Measurements from ENCODE around the gene PTTG2. TPM values are rescaled to one million over a fixed set of nuclear protein-coding genes. Genes with fewer than 3 reads are reported as not detected.

The PTTG2 gene
- total RNA-seq, 1 experiment from 2014 or later = 0.35 TPM

- Mint-ChIP-seq H3K27ac (no peak overlapping the region), H3K9me3 (no peaks in the 10 kb centered on the region), H3K27me3 (ENCODE audit: low read depth) (no peaks in the 10 kb centered on the region), H3K4me1 (peaks cover 37% of the 10 kb centered on the region), H3K36me3 (no peaks in the 10 kb centered on the region), H3K4me3 (no peak overlapping the region)
- ChIA-PET POLR2A (no interaction called here), CTCF (no interaction called here)
- TF ChIP-seq JAZF1 (CRISPR knock-in tag; IDR thresholded peaks at IDR 0.05) = no peak
- no peak for TF ChIP-seq TEAD1 (CRISPR knock-in tag; IDR thresholded peaks at IDR 0.05)
- TF ChIP-seq ZNF121 (CRISPR knock-in tag; IDR thresholded peaks at IDR 0.05) = no peak
- TF ChIP-seq ZBTB43 (CRISPR knock-in tag; IDR thresholded peaks at IDR 0.05) = no peak
- TF ChIP-seq FOXJ3 (CRISPR knock-in tag; IDR thresholded peaks at IDR 0.05; ENCODE audit: borderline replicate concordance) = no peak
- no peak for TF ChIP-seq ERG (CRISPR knock-in tag; IDR thresholded peaks at IDR 0.05)
- no peak for TF ChIP-seq ZNF423 (CRISPR knock-in tag; IDR thresholded peaks at IDR 0.05)
- no peak for TF ChIP-seq ATF3 (CRISPR knock-in tag; conservative IDR thresholded peaks at IDR 0.05)
- no peak for TF ChIP-seq ZSCAN18 (CRISPR knock-in tag; IDR thresholded peaks at IDR 0.05)
- no peak for TF ChIP-seq CDX4 (CRISPR knock-in tag; IDR thresholded peaks at IDR 0.05; ENCODE audit: borderline replicate concordance)
- no peak for TF ChIP-seq IRF1 (CRISPR knock-in tag; IDR thresholded peaks at IDR 0.05)
- no peak for TF ChIP-seq ZNF232 (CRISPR knock-in tag; IDR thresholded peaks at IDR 0.05)
- TF ChIP-seq E2F4 (CRISPR knock-in tag; IDR thresholded peaks at IDR 0.05; ENCODE audit: borderline replicate concordance, low read depth) = no peak
- TF ChIP-seq USF1 (CRISPR knock-in tag; IDR thresholded peaks at IDR 0.05) = no peak
- ATAC-seq (no peak), DNase-seq (ENCODE audit: low spot score) (no peak)
These were observed 49.2 kb downstream of the PTTG2 start for GRCh38 chr4:38009421-38009820.

GRCh38 chr4:38009949-38010348 is 49.8 kb downstream of the PTTG2 start:
- Mint-ChIP-seq H3K27me3 (ENCODE audit: low read depth) (no peaks in the 10 kb centered on the region), H3K4me1 (peaks cover 32% of the 10 kb centered on the region), H3K36me3 (no peaks in the 10 kb centered on the region; the same call in 1 of the 2 replicates), H3K4me3 (no peak overlapping the region), H3K9me3 (no peaks in the 10 kb centered on the region), H3K27ac (no peak overlapping the region)
- ChIA-PET POLR2A (no interaction called here), CTCF (no interaction called here)
- no peak for TF ChIP-seq HMGA2 (CRISPR knock-in tag; IDR thresholded peaks at IDR 0.05)
- no peak for TF ChIP-seq ZNF317 (CRISPR knock-in tag; IDR thresholded peaks at IDR 0.05; ENCODE audit: borderline replicate concordance, low read depth)
- TF ChIP-seq TEAD1 (CRISPR knock-in tag; IDR thresholded peaks at IDR 0.05) = no peak
- no peak for TF ChIP-seq PREB (CRISPR knock-in tag; IDR thresholded peaks at IDR 0.05; ENCODE audit: borderline replicate concordance)
- no peak for TF ChIP-seq ETV6 (CRISPR knock-in tag; IDR thresholded peaks at IDR 0.05)
- TF ChIP-seq ZNF532 (CRISPR knock-in tag; IDR thresholded peaks at IDR 0.05; ENCODE audit: borderline replicate concordance) = no peak
- TF ChIP-seq GRHL2 (CRISPR knock-in tag; IDR thresholded peaks at IDR 0.05; ENCODE audit: insufficient replicate concordance, severe bottlenecking) = no peak
- DNase-seq (ENCODE audit: low spot score) (no peak), ATAC-seq (no peak)
